ENCODE results near the gene RIN3. TPM values are rescaled to one million over a fixed set of nuclear protein-coding genes. Genes with fewer than 3 reads are reported as not detected.

Gene RIN3
- total RNA-seq, 1 donor from 2014 or later = 6.9 TPM

DNA sequence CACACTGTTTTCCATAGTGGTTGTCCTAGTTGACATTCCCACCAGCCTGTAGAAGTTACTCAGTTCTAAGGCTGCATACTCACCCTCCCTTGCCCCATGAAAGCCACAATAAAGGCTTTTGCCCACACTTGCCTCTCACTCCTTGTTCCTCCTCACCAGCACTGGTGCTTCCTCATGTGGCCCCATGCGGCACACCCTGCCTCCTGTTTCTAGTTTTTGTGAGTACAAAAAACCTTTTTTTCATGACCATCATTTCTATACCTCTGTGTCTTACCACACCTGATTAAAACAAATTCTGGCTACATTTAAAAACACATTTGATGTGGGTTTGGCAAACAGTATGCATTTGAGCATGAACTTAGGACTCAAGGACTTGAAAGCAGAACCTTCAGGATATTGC lies 40.7 kb upstream of the RIN3 start:
- Mint-ChIP-seq H3K9me3 (ENCODE audit: low read depth) (no peaks in the 10 kb centered on the region), H3K36me3 (ENCODE audit: insufficient read depth) (no peaks in the 10 kb centered on the region), H3K4me1 (ENCODE audit: low read depth) (peaks cover 1% of the 10 kb centered on the region), H3K27me3 (peaks cover 8% of the 10 kb centered on the region), H3K4me3 (ENCODE audit: low read depth) (no peak overlapping the region), H3K27ac (no peak overlapping the region)
- DNase-seq (ENCODE audit: low spot score, unreplicated experiment) = no peak
- TF ChIP-seq, protein P1, sequence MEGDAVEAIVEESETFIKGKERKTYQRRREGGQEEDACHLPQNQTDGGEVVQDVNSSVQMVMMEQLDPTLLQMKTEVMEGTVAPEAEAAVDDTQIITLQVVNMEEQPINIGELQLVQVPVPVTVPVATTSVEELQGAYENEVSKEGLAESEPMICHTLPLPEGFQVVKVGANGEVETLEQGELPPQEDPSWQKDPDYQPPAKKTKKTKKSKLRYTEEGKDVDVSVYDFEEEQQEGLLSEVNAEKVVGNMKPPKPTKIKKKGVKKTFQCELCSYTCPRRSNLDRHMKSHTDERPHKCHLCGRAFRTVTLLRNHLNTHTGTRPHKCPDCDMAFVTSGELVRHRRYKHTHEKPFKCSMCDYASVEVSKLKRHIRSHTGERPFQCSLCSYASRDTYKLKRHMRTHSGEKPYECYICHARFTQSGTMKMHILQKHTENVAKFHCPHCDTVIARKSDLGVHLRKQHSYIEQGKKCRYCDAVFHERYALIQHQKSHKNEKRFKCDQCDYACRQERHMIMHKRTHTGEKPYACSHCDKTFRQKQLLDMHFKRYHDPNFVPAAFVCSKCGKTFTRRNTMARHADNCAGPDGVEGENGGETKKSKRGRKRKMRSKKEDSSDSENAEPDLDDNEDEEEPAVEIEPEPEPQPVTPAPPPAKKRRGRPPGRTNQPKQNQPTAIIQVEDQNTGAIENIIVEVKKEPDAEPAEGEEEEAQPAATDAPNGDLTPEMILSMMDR (IDR thresholded peaks at IDR 0.05; ENCODE audit: unreplicated experiment) = no peak

DNA sequence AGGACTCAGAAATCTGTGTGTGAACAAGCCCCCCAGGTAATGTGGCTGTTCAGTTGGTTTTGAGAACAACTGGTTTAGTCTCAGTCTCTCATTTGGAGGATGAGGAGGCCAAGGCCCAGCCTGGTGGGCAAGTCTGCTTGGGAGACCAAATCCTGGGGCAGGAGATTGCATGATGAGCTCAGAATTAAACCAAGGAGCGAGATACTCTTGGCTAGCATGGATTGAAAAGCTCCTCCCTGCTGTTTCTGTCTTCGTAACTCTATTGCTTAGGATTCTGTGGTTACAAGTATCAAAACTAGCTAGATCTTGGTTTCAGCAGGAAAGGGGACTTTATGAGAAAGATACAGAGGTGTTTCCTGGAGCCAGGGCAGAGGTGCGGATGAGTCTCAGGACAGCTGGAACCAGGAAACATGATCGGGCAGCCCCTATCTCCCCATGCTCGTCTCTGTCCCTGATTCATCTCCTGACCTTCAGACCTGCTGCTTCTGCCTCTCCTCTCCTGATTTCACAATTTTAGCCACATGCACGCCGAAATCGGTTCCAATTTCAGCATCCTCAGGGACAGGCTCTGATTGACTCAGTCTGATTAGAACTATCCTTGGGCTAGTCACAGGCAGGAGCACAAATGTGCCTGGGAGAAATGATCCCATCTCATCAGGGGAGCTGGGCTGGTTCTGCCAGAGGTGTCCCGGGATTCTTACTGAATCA lies 40.2 kb upstream of the RIN3 start:
- Mint-ChIP-seq H3K4me3 (ENCODE audit: low read depth) (no peak overlapping the region), H3K27me3 (peaks cover 8% of the 10 kb centered on the region), H3K36me3 (ENCODE audit: insufficient read depth) (no peaks in the 10 kb centered on the region), H3K4me1 (ENCODE audit: low read depth) (peaks cover 1% of the 10 kb centered on the region), H3K27ac (no peak overlapping the region), H3K9me3 (ENCODE audit: low read depth) (no peaks in the 10 kb centered on the region)
- no peak for DNase-seq (ENCODE audit: low spot score, unreplicated experiment)
- TF ChIP-seq, protein P1 (IDR thresholded peaks at IDR 0.05; ENCODE audit: unreplicated experiment) = no peak

DNA sequence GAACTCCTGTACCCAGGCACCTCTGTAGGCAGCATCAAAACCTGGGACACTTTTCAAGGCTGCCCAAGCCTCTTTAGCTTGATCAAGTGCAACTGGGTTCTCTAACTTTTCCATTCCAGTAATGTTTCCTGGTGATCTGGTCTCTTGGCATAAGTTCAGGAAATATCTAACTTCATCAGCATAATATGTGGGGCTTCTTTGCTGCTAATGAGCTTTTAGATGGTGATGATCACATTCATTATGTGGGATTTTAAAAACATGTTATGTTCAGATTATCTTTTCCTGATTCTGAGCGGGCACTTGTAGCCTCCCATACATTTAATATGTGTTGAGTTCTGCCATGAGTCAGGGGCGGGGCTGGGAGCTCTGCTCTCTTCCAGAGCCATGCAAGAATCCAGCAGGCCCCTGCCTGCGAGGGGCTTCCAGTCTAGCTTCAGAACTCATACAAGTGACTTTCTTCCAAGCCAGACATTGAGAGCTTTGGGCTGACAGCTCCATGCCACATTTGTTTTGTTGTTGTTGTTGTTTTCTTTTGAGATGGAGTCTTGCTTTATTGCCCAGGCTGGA lies 39.5 kb upstream of the RIN3 start:
- Mint-ChIP-seq H3K4me3 (ENCODE audit: low read depth) (no peak overlapping the region), H3K36me3 (ENCODE audit: insufficient read depth) (no peaks in the 10 kb centered on the region), H3K4me1 (ENCODE audit: low read depth) (peaks cover 1% of the 10 kb centered on the region), H3K27me3 (peaks cover 8% of the 10 kb centered on the region), H3K27ac (no peak overlapping the region), H3K9me3 (ENCODE audit: low read depth) (peaks cover 5% of the 10 kb centered on the region)
- DNase-seq (ENCODE audit: low spot score, unreplicated experiment) = no peak
- TF ChIP-seq, protein P1 (IDR thresholded peaks at IDR 0.05; ENCODE audit: unreplicated experiment) = no peak

- peaks cover 8% of the 10 kb centered on the region for H3K27me3 Mint-ChIP-seq
- no peak overlapping the region for H3K27ac Mint-ChIP-seq
- TF ChIP-seq, protein P1 (IDR thresholded peaks at IDR 0.05; ENCODE audit: unreplicated experiment) = no peak
- H3K9me3 Mint-ChIP-seq (ENCODE audit: low read depth) = peaks cover 10% of the 10 kb centered on the region
- peaks cover 1% of the 10 kb centered on the region for H3K4me1 Mint-ChIP-seq (ENCODE audit: low read depth)
- no peak for DNase-seq (ENCODE audit: low spot score, unreplicated experiment)
- H3K4me3 Mint-ChIP-seq (ENCODE audit: low read depth) = no peak overlapping the region
- H3K36me3 Mint-ChIP-seq (ENCODE audit: insufficient read depth) = no peaks in the 10 kb centered on the region
Measured at GRCh38 chr14:92475037-92475436, 38.5 kb upstream of the RIN3 start.

- no peak for DNase-seq (ENCODE audit: low spot score, unreplicated experiment)
- Mint-ChIP-seq H3K27ac (no peak overlapping the region), H3K36me3 (ENCODE audit: insufficient read depth) (no peaks in the 10 kb centered on the region), H3K9me3 (ENCODE audit: low read depth) (peaks cover 10% of the 10 kb centered on the region), H3K4me3 (ENCODE audit: low read depth) (no peak overlapping the region), H3K27me3 (peaks cover 8% of the 10 kb centered on the region), H3K4me1 (ENCODE audit: low read depth) (peaks cover 1% of the 10 kb centered on the region)
- TF ChIP-seq, protein P1 (IDR thresholded peaks at IDR 0.05; ENCODE audit: unreplicated experiment) = no peak
Measured at GRCh38 chr14:92475451-92476187, 38.0 kb upstream of the RIN3 start.

Data from progenitor cell of endocrine pancreas (in vitro differentiated cells).